ENCODE measurements around the gene HPGDS.
"Not testable (repeated sequence)": the region's sequence is repeated elsewhere in the genome, so short reads cannot be mapped to it uniquely, and the experiment has no call there.

HPGDS gene

DNA sequence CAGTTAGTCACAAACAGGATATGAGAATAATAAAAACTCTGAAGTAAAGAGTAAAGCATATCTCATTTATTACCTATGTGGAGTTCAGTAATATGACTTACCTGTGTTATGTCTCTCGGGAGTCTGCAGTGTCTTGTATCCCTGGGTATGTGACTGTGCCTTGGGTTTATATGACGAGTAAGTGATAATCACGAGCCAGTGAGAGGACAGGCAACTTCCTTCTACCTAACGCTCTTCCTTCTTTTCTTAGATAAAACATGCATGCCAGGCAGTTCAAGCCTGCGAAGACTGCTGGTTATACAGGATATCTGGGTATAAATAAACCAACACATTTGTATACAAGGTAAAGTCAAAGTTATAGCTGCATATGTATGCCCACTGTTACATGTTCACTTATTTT is at the start of gene HPGDS:
Gene HPGDS (minus strand): TSS at position 143 of the 400 bp plus-strand sequence. CDS start 8,207 bp downstream, outside the sequence.
- peak; percentile 75 for DNase-seq

DNA sequence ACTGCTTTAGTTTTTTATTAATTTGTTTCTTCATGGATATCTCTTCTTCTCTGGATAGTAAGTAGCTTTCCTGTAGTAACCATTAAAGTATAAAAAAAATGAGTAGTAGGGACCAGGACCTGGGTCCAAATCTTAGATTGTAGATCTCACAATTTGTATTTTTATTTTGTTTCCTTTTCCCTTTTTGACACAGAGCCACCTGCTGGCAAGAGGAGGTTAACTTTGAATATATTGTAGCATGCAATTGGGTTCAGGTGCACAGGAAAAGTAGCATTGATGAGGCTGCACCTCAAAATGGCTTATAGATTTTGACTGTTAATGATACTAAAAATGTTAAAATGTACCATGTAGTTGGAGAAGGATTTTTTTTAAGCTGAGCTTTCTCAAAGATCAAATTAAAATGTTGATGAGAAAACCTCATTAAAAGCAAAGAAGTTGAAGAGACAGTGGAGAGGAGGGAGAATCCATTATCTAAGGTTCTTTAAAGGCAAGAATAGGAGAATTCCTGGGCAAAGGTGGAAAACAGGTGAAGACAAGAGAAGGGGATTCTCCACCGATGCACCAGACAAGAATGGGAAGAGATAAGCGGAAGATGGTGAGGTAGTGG is 48.3 kb upstream of the HPGDS start:
- peak; percentile 73 for DNase-seq

DNA sequence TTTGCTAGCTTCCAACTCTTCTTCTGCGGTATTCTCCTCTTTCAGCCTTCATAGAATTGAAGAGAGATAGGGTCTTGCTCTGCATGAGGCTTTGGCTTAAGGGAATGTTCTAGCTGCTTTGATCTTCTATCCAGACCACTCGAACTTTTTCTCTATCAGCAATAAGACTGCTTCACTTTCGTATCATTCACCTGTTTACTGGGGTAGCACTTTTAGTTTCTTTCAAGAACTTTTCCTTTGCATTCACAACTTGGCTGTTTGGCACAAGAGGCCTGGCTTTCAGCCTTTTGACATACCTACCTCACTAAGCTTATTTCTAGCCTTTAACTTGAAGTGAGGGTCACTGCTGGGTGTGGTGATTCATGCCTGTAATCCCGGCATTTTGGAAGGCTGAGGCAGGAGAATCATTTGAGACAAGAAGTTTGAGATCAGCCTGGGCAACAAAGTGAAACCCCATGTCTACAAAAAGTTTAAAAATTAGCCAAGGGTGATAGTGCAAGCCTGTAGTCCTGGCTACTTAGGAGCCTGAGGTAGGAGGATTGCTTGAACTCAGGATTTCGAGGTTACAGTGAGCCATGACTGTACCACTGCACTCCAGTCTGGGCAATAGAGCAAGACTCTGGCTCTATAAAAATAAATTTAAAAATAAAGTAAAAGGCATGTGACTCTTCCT is 47.1 kb upstream of the HPGDS start:
- DNase-seq = no peak

DNA sequence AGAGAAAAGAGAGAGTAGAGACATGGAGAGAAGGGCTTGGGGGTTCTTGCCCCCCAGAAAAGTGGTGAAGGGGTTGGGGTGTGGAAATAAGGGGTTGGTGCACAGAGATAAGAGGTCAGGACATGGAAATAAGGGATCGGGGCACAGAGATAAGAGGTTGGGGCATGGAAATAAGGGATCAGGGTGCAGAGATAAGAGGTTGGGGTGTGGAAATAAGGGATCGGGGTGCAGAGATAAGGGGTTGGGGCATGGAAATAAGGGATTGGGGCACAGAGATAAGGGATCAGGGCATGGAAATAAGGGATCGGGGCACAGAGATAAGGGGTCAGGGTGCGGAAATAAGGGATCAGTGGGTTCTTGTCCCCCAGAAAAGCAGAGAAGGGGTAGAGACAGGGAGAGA is 45.3 kb upstream of the HPGDS start:
- not testable (repeated sequence) for DNase-seq

DNA sequence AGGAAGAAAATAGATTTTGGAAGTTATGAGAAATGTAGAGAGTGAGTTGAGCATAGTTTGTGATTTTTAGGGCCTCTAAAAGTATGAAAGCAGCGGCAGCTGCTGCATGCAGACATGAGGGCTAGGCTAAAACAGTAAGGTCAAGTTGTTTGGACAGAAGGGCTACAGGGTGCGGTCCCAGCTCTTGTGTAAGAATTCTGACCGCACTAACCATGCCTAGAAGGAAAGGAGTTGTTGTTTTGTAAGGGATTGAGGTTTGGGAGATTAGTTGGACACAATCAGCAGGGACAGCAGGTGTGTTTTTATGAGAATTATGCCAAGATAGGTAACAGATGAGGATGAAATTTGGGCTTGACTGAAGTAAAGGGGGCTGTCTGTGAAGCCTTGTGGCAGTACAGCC is 42.8 kb upstream of the HPGDS start:
- not testable (repeated sequence) for DNase-seq

DNA sequence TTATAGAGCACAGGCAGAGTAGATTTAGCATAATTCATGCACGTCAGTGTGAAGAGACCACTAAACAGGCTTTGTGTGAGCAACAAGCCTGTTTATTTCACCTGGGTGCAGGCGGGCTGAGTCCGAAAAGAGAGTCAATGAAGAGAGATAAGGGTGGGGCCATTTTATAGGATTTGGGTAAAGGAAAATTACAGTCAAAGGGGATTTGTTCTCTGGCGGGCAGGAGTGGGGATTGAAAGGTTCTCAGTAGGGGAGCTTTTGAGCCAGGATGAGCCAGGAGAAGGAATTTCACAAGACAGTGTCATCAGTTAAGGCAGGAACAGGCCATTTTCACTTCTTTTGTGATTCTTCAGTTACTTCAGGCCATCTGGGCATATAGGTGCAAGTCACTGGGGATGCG is 40.3 kb upstream of the HPGDS start:
- DNase-seq = not testable (repeated sequence)

DNA sequence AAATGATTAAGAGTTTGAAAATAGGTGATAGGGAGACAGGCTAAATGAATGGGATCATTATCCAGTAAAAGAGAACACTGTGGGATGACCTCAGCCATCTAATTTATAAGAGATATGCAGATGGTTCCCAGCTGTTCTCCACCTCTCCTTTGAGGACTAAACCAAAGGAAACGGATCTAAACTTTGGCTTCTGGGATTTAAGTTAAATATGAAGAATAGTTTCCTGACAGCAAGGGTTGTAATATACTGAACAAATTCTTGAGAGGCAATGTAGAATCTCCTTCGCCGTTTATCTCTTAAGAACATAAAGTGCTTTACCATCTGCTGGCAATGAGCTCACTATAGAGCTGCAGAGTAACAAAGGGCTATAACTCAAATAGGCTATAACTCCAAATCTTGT is 35.4 kb upstream of the HPGDS start:
- DNase-seq = no peak

DNA sequence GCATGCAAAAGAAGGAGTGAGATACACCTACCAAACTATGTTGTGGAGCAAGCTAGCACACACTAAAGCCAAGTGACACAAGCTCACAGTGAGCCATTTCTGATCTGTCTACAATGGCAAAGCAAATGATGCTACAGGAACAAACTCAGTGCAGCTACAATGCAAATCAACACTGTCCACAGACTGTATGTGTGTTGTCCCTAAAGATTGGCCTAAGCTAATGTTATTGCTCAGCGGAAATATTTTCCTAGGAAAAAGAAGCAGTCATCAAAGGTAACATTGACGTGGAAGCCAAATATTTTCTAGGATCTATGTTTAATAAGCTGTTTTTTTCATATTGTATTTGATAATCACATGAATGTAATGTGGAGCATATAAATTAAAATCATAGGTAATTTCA is 34.7 kb upstream of the HPGDS start:
- DNase-seq = no peak

DNA sequence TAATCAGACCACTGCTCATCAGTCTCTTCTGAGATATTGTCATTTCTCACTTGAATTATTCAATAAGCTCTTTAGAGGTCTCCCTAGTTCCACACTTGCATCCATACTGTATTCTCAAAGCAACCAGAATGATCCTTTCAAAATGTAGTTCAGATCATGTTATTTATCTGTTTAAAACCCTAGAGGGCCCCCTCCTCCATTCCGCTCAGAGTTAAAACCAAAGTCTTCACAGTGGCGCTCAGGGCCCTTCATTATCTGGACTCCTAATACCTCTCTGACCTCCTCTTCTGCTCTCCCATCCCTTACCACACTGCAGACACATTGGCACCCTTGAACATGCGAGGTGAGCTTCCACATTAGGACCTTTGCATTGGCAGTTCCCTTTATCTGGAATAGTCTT is 32.7 kb upstream of the HPGDS start:
- no peak for DNase-seq

DNA sequence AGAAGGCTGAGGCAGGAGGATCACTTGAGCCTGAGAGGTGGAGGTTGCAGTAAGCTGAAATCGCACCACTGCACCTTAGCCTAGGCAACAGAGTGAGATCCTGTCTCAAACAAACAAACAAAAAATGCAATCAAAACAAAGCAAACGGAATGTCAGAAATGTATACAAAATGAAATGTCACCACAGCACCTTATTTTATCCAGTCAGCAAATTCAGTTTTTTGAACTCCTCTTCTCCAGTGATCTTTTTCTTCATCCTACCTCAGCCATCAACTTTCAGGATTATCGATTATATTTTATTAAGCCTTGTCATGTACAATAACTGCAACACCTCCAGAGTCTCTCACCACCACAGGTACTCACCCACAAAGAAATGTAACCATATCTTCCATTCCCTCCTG is 31.1 kb upstream of the HPGDS start:
- no peak for DNase-seq

DNA sequence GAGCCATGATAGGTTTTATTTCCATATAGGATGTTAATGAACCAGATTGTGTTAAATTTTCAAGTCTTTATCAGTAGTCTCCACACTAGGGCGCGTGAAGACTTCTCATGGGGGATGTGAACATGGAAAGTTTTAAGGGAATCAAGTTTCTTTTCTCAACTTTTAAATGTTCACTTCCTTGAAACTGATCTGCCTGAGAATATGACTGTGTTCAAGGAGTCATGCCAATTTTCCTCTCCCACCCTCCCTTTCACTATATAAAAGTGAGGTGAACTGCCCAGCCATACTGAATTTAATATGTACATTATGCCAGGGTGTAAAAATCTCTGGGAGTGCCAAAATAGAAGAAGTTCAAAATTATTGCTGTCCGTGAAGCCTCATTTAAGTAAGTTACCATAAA is 30.4 kb upstream of the HPGDS start:
- DNase-seq = no peak

DNA sequence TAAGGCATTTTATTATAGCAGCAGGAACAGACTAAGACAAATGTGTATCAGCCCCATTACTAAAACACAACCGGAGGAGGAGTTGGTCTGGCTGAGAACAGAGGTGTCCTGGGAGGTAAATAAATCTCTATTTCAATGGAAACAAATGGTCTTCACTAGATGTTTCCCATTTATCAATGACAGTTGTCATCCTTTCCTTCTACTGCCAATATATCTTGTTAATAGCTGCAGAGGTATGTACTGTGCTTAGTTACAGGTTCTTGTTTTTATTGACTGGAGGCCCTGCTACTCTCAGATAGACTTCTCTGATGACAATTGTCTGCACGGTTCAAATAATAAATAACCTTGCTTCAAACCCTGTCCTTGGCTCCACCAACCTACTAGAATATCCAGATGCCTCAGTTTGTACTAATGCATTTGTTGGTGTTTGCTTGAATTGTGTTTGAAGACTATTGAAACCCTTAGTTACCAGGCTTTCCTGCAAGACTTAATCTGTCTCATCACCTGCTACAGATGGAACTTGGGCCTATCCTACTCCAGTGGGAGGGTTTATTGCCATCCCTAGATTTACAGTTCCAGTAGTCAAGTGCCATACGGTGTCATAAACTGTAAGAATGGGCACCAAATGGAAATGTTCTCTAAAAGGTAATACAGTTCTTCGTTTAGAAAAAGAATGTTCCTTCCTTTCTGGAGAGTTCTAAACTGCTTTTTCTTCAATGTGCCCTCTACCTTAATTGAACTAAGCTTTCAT is 29.8 kb upstream of the HPGDS start:
- DNase-seq = no peak

DNA sequence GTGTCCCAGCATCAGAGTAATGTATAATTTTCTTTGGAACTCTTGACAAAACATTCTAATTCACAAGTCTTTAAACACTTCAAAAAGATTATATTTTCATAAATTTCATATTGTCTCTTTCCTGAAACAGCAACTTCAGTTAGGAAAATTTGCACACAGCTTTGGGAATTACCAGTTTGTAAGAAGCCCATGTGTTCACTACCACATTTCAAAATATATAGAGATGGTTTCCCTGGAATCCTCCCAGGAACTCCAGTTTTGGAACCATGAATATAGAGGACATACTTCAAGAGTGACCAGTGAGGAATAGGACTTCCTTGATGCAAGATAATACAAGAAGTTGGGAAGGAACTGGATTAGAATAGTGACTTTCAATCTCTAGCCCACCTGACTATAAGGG is 28.7 kb upstream of the HPGDS start:
- DNase-seq = no peak

DNA sequence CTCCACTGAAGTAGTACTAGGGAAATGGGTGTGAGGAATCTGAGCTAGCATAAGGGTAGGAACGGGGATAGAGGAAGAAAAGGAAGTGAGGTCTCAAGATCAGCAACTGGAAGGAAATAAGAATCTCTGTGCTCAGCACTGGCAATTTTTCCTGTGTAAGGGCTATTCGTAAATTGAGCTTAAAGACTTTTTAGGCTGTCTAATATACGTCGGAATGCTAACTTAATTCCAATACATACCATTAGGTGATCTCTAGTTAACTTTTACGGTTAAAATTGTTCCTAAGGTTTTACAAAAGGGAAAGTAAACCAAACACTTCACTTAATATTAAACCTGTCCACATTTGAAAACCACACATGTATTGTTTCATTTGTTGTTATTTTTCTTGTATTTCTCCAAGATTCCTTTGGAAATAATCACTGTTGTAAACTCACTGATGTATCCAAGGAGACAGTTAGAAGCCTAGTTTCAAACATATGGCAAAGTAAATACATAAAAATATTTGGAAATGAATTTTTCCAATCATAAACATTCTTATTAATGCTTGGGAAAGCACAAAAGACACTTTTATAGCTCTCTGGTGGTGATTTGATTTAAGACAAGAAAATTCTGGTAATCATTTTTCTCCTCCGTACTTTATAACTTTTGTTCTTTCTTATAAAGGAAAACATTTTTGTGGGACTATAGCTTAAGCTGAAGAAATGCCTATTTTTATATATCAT is 28.1 kb upstream of the HPGDS start:
- no peak for DNase-seq

DNA sequence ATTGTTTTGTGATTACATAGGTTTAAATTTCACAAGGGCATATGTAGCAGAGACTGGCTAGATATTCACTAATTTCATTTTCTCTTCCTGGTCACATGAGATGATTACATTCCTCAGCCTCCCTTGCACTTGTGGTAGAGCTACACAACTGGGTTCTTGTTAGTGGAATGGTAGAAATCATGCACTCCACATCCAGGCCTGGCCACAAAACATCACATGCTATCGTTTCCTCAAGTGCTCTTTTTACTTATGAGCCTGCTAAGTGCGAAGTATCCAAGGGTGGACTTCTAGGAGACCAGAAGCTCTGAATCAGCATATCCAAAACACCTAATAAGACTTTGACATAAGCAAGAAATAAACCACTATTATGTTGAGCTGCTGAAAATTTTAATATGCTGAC is 26.4 kb upstream of the HPGDS start:
- DNase-seq = no peak

DNA sequence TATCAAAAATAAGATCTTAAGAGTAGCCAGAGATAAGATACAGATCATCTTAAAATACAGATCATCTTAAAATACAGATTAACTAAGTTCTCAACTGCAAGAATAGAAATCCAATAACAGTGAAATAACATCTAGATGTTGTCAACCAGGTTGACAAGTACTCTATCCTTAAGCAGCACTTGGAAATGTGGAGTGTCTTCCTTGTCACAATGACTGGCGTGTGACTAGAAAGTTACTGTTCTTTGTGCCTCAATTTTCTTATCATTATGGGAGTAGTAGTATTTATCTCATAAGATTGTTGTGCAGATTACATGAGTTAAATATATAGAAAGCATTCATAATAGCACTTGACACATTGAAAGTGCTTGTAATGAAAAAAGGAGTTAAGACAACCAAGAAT is 25.8 kb upstream of the HPGDS start:
- no peak for DNase-seq

DNA sequence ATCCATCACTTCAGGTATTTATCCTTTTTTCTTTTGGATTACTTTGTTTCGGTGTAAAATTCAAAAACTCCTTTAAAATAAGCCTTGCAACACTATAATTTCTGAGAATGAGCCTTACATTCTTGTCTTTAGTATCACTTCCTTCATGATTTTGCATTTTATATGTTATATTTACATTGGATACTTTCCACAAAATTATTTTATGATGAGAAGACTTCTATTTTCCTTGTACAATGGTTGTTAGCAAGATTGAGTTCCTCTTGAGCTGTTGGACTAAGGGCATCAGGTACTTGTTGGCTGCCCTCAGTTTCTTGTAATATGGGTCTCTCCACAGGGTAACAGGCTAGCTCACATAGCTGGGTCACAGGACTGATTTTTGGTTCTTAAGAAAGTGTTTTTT is 22.7 kb upstream of the HPGDS start:
- DNase-seq = no peak

DNA sequence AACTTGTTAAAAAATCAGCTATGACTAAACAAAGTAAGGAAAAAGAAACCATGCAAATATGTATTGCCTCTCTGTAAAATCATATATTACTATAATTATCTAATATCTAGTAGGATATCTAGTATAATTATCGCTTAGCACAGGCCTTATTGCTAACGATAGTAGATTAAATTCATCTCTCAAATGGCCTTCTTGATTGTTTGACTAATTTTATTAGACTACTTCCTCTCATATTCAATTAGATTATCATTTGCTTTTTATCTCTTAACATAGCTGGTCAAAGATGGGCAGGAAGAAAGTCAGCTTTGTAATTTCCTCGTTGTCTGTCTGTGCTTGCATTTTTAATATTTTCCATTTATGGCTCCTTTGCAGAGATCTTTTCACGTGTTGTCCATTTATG is 21.9 kb upstream of the HPGDS start:
- DNase-seq = no peak

DNA sequence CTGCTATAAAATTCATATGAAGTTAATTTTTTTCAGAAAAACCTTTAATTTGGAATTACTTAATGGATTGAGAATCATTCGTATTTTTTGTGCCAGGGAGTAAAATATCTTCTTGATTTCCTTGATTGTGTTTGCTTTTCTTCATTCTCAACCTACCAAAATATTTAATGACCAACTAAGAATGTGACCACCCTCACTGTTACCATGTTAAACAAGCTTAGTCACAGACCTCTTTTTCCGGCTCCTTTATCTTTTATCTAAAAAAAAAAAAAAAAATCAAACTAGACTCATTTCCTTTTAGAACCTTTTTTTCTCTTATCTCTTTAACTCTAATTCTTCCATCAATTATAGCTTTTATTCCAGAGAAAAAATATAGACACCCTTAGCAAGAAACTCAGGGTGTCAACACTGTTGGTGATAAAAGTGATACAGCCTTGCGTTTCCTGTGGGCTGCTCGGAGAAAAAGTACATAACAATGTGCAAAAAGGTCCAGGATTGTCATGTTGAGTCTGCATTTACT is 20.6 kb upstream of the HPGDS start:
- peak; percentile 38 for DNase-seq

DNA sequence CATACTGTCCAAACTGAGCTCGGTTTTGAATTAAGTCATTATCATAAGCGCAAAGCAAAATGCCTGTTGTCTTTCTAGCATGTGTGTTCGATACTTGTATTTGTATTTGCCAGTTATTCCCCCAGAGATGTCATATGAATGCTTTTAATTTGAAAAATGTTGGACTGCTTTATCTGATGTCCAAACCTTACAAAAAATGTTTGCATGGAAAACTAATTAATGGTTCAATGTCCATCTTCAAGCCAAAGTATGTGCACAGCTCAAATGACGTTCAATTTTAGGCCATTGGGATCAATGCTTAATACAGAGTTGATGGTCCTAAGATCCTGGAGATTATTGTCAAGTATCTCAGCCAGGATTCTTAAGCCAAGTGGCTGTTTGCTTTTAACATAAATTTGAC is 17.2 kb upstream of the HPGDS start:
- DNase-seq = no peak

DNA sequence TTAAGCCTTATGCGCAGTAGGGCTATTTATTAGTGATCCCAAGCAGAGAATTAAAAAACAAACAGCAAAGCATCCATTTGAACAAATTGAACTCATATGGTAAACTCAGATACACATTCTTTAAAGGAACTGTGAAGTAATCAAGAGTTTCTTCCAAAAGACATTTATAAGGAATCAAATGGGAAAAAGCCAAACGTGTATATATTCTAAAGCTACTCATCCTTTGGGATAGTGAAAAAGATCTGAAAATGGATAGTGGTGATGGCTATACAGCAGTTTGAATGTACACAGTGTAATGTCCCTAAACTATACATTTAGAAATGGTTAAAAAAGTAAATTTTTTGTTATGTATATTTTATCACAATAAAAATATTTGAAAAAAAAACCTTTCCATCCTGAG is 16.6 kb upstream of the HPGDS start:
- no peak for DNase-seq

DNA sequence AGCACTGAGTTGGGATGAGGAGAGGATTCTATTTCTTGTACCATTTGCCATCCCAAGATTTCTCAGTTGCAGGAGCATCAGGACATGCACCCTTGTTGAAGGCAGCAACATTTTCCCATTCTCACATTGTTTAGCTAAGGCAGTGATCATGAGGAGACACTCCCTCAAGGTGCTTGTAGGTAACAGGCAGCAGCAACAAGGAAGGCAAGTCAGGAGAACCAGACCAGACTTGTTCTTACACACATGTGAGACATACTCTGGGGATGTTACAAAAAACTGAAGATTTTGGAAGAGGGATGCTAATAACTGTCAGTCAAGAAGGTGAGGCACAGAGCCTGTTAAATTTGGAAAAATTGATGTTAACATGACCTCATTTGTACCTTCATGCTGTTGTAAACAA is 15.5 kb upstream of the HPGDS start:
- no peak for DNase-seq

DNA sequence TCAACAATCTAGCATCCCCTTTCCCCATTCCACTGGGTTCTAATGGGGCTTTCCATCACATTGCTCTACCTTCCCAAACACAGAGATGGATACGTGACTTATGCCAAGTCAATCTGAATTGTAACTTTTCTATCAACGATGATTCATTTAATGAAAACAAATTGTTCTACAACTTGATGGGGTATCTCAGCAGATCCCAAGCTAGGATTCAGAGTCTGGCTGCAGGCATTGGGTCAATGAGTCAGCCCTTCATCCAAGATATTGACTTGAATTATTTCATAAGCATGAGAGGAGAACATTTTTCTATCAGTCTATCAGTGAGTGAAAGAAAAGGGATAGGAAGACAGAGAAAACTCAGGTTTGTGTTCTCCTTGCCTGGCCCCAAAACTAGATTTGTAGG is 15.0 kb upstream of the HPGDS start:
- DNase-seq = no peak
